Esophagus muscularis mucosa (tissue), 4 donors: ENCODE data around the gene PDE1C. TPM values are rescaled to one million over a fixed set of nuclear protein-coding genes. Genes with fewer than 3 reads are reported as not detected.
A peak's percentile ranks its signal among the peaks of the same experiment; 100 is the strongest.

Source experiments
- DNase-seq: peaks from one replicate; pipeline ENCODE4 v3.0.0-alpha.2; 2017; ENCODE audit errors: extremely low spot score
- H3K27ac ChIP-seq, 4 donors: fragments of 200-600 bp; sonication (generic); replicated peaks in 1 of 4; 1 replicate in 3 of 4; 2 replicates in 1 of 4; pipeline ENCODE4 v1.5.1; 2016 to 2019; ENCODE audit warnings: mild to moderate bottlenecking in 1 of 4
- H3K27me3 ChIP-seq, 4 donors: fragments of 200-600 bp; sonication (generic); one replicate each; pipeline versions ENCODE4 v1.5.1 to v1.6.0; 2016 to 2019
- H3K36me3 ChIP-seq, 4 donors: fragments of 200-600 bp; sonication (generic); one replicate each; pipeline ENCODE4 v1.5.1; 2016 to 2019
- H3K4me1 ChIP-seq, 4 donors: fragments of 200-600 bp; sonication (generic); one replicate each; pipeline ENCODE4 v1.5.1; 2016 to 2019
- H3K4me3 ChIP-seq, 4 donors: fragments of 200-600 bp; sonication (generic); 1 replicate in 2 of 4; 2 replicates in 2 of 4; pipeline ENCODE4 v1.5.1; 2016 to 2019; ENCODE audit warnings: mild to moderate bottlenecking in 4 of 4, moderate library complexity in 1 of 4
- H3K9me3 ChIP-seq, 4 donors: fragments of 200-600 bp; sonication (generic); 1 replicate in 3 of 4; 2 replicates in 1 of 4; pipeline ENCODE4 v1.5.1; 2016 to 2019
- CTCF ChIP-seq, 3 experiments: fragments of 200-600 bp in 2 of 3; fragments of 450-650 bp in 1 of 3; sonication (generic) in 2 of 3; IDR thresholded peaks; one replicate each; pipeline ENCODE4 v1.5.1; 2017 to 2019; ENCODE audit warnings: antibody characterized with exemption in 3 of 3, mild to moderate bottlenecking in 2 of 3, moderate library complexity in 1 of 3
- EP300 ChIP-seq: sonication (generic); formaldehyde crosslinking; IDR thresholded peaks from one replicate; pipeline ENCODE4 v1.6.1; 2017; ENCODE audit warnings: antibody characterized with exemption
- POLR2A ChIP-seq: fragments of 450-650 bp; IDR thresholded peaks from one replicate; pipeline ENCODE4 v1.6.1; 2017; ENCODE audit warnings: antibody characterized with exemption, moderate library complexity, mild to moderate bottlenecking, low read depth
- POLR2AphosphoS5 ChIP-seq, 2 donors: sonication (generic); formaldehyde crosslinking; IDR thresholded peaks; one replicate each; pipeline ENCODE4 v1.6.1; 2017; ENCODE audit warnings: antibody characterized with exemption in 2 of 2
- WGBS: methylation state at CpG from one replicate; pipeline ENCODE4 v1.1.5; 2018; 5-methylcytosine and 5-hydroxymethylcytosine counted together
- intact Hi-C: fragments of 100-400 bp; cut with DNase I; formaldehyde crosslinking; loops from one replicate; pipeline ENCODE4 v1.15.1; 2023
- total RNA-seq, 4 donors: library from RNA; depleted of rRNA; stranded (reverse); fragments of >200 nt; gene quantifications; one replicate each; pipeline versions ENCODE4 v1.1.0 to v1.2.1, GENCODE V29; 2016

Gene PDE1C
- total RNA-seq, 4 donors from 2014 or later: 13.3 to 25.5 (median 17.3) TPM

GRCh38 chr7:32066441-32066840 is 3.8 kb downstream of the PDE1C start:
- H3K9me3 ChIP-seq: no peaks in the 10 kb centered on the region
- intact Hi-C loops: loop anchor here (5.0 kb wide), 1 partner anchor 179 kb away; no protein-coding TSS in a partner anchor
- WGBS: 53% methylated on average over 2 of the region's 2 CpGs
- H3K4me1 ChIP-seq: peaks cover under 1 to 43% (median 32%) of the 10 kb centered on the region in 4 donors
- no peak for DNase-seq
- H3K36me3 ChIP-seq: no peaks in the 10 kb centered on the region
- H3K4me3 ChIP-seq: no peak overlapping the region
- H3K27ac ChIP-seq: no peak overlapping the region
- TF ChIP-seq POLR2AphosphoS5 (IDR thresholded peaks at IDR 0.05): no peak
- no peak for TF ChIP-seq CTCF (IDR thresholded peaks at IDR 0.05)
- TF ChIP-seq EP300: no peak
- TF ChIP-seq POLR2A: no peak
- H3K27me3 ChIP-seq: peaks cover 0 to 9% (median 0%) of the 10 kb centered on the region in 4 donors

- intact Hi-C loops: loop anchor here (5.0 kb wide), 1 partner anchor 116 kb away; no protein-coding TSS in a partner anchor
- Histone ChIP-seq H3K36me3 (no peaks in the 10 kb centered on the region), H3K27me3 (no peaks in the 10 kb centered on the region), H3K4me1 (peaks cover 23 to 46% (median 41%) of the 10 kb centered on the region in 4 donors), H3K9me3 (no peaks in the 10 kb centered on the region), H3K4me3 (no peak overlapping the region), H3K27ac (no peak overlapping the region)
- no peak for DNase-seq
- 89% methylated on average over 5 of the region's 5 CpGs for WGBS
- TF ChIP-seq EP300: no peak
- TF ChIP-seq POLR2AphosphoS5 (IDR thresholded peaks at IDR 0.05): no peak
- TF ChIP-seq CTCF (IDR thresholded peaks at IDR 0.05): no peak
- no peak for TF ChIP-seq POLR2A
These were observed 6.6 kb downstream of the PDE1C start for GRCh38 chr7:32063614-32064013.

- TF ChIP-seq CTCF (IDR thresholded peaks at IDR 0.05) (peak in 2 of 3 experiments; percentile 20 to 46), POLR2A (no peak), POLR2AphosphoS5 (IDR thresholded peaks at IDR 0.05) (no peak), EP300 (no peak)
- WGBS: 63% methylated on average over 5 of the region's 5 CpGs
- intact Hi-C loops: loop anchor here (5.0 kb wide), 1 partner anchor 115 kb away; no protein-coding TSS in a partner anchor
These were observed 8.1 kb downstream of the PDE1C start for GRCh38 chr7:32062150-32062549.

GRCh38 chr7:32061346-32061745 is 8.9 kb downstream of the PDE1C start:
- no peak overlapping the region for H3K4me3 ChIP-seq
- peak overlapping the region in 2 of 4 donors; percentile 28 to 42 for H3K27ac ChIP-seq
- intact Hi-C loops: loop anchor here (5.0 kb wide), 1 partner anchor 114 kb away; no protein-coding TSS in a partner anchor
- no peaks in the 10 kb centered on the region for H3K36me3 ChIP-seq
- no peaks in the 10 kb centered on the region for H3K9me3 ChIP-seq
- no peaks in the 10 kb centered on the region for H3K27me3 ChIP-seq
- 90% methylated on average over 3 of the region's 3 CpGs for WGBS
- H3K4me1 ChIP-seq: peaks cover 44 to 59% (median 57%) of the 10 kb centered on the region in 4 donors
- TF ChIP-seq EP300 (no peak), POLR2AphosphoS5 (IDR thresholded peaks at IDR 0.05) (no peak), CTCF (IDR thresholded peaks at IDR 0.05) (no peak), POLR2A (no peak)
- DNase-seq: no peak

More at GRCh38 chr7:32062150-32062549, 8.1 kb downstream of the PDE1C start:
- Histone ChIP-seq H3K27me3 (no peaks in the 10 kb centered on the region), H3K9me3 (no peaks in the 10 kb centered on the region), H3K36me3 (no peaks in the 10 kb centered on the region), H3K4me3 (no peak overlapping the region), H3K4me1 (peaks cover 38 to 53% (median 51%) of the 10 kb centered on the region in 4 donors), H3K27ac (peak overlapping the region in 1 of 4 donors; percentile 6)
- DNase-seq: no peak
